MM.1S (cell line): Measurements from ENCODE around the gene OXLD1.

Source experiments
- EZH2 ChIP-seq: fragments of 300-600 bp; sonication (generic); optimal IDR thresholded peaks from 2 replicates; pipeline ENCODE3; 2017; ENCODE audit warnings: low read depth, mild to moderate bottlenecking, antibody characterized with exemption, low read length, mixed read lengths
- TF ChIP-seq, protein P1 (sequence below): fragments of 300-600 bp; sonication (generic); IDR thresholded peaks from 2 replicates; pipeline ENCODE4 v1.5.1; 2016; ENCODE audit warnings: antibody characterized with exemption, low read length, mixed read lengths

DNA sequence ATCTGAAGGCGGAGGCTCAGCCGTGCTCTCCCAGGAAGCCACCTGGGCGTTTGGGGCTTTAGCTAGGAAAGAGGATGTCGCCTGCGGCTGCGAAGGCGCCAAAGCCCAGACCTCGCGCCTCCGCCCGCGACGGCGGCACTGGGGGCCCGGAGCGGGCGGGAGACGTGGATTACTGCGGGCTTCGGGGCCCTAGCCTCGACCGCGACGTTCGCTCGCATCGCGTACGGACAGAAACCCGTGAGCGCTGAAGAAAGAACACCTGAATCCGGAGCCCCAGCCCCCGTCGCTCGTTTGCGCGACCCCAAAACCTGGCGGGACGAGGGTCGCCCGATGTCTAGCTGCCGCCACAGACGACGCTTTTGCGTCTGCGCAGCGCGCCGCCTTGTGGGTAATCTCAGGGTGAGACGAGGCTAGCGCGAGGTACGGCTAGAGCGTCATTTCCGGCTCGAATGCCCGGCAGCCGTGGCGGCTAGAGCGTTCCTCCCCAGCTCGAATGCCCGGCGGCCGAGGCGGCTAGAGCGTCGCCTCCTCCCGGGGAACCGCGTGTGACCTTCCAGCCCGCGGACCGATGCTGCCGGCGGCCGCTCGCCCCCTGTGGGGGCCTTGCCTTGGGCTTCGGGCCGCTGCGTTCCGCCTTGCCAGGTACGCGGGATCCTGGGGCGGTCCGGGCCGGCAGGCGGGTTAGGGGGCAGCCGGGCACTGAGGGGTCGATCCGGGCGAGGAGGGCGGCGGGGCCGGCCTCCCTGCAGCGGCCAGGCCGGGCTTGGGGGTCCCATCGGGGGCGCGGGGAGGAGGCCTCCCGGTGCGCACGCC lies 36.7 kb upstream of the OXLD1 start, which contains the start of gene MRPL12:
- TF ChIP-seq, protein P1, sequence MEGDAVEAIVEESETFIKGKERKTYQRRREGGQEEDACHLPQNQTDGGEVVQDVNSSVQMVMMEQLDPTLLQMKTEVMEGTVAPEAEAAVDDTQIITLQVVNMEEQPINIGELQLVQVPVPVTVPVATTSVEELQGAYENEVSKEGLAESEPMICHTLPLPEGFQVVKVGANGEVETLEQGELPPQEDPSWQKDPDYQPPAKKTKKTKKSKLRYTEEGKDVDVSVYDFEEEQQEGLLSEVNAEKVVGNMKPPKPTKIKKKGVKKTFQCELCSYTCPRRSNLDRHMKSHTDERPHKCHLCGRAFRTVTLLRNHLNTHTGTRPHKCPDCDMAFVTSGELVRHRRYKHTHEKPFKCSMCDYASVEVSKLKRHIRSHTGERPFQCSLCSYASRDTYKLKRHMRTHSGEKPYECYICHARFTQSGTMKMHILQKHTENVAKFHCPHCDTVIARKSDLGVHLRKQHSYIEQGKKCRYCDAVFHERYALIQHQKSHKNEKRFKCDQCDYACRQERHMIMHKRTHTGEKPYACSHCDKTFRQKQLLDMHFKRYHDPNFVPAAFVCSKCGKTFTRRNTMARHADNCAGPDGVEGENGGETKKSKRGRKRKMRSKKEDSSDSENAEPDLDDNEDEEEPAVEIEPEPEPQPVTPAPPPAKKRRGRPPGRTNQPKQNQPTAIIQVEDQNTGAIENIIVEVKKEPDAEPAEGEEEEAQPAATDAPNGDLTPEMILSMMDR = no peak
- TF ChIP-seq EZH2 = no peak
